ENCODE results near the gene TMEM158. TPM values are rescaled to one million over a fixed set of nuclear protein-coding genes. Genes with fewer than 3 reads are reported as not detected.

TMEM158 gene
- total RNA-seq, 1 donor from 2014 or later, result 1.1 TPM

GRCh38 chr3:45178183-45179023 is 47.7 kb downstream of the TMEM158 start:
- DNase-seq (ENCODE audit: low spot score), result no peak

GRCh38 chr3:45176912-45177311 is 49.2 kb downstream of the TMEM158 start:
- ATAC-seq (no peak), DNase-seq (ENCODE audit: low spot score) (no peak)

More at GRCh38 chr3:45178183-45179023, 47.7 kb downstream of the TMEM158 start:
- no peak for ATAC-seq

Other genes with a start within 250 kb of the TMEM158 start
- gene CLEC3B, start 200.0 kb downstream of the TMEM158 start, total RNA-seq, result 25.5 TPM
- gene CDCP1, start 79.9 kb downstream of the TMEM158 start, total RNA-seq, result 0.53 TPM
- 11.8 TPM for gene LARS2, start 162.3 kb upstream of the TMEM158 start, total RNA-seq

Data from left lobe of liver (tissue), 2 donors.